Keratinocyte (primary cell): ENCODE data around the gene SMPD2. TPM values are rescaled to one million over a fixed set of nuclear protein-coding genes. Genes with fewer than 3 reads are reported as not detected.

Experiments
- DNase-seq: peaks from one replicate; pipeline ENCODE4 v3.0.0-alpha.2; 2011; ENCODE audit warnings: low read depth, missing footprints, low spot score
- FAIRE-seq: peaks from 2 replicates; lab custom pipeline; 2011; peaks lifted over from hg19 to GRCh38; lab: Jason Lieb, UNC
- H2AFZ ChIP-seq: 2 replicates; pipeline ENCODE4 v1.6.0; 2012; ENCODE audit warnings: low read length, control low read depth, inconsistent platforms; ENCODE audit not compliant: control insufficient read depth
- H3K27ac ChIP-seq: 2 replicates; pipeline ENCODE4 v1.5.1; 2011; ENCODE audit warnings: low read length; ENCODE audit not compliant: control insufficient read depth, insufficient read depth
- H3K27me3 ChIP-seq: 3 replicates; pipeline ENCODE4 v1.6.0; 2011; ENCODE audit warnings: low read length; ENCODE audit not compliant: control insufficient read depth, insufficient read depth; ENCODE audit errors: extremely low read depth
- H3K36me3 ChIP-seq, 2 experiments: 2 replicates in 1 of 2; 3 replicates in 1 of 2; pipeline ENCODE4 v1.5.1; 2011; ENCODE audit warnings: low read length in 2 of 2, mild to moderate bottlenecking in 1 of 2; ENCODE audit not compliant: control insufficient read depth in 2 of 2, insufficient read depth in 2 of 2; ENCODE audit errors: extremely low read depth in 1 of 2
- H3K4me1 ChIP-seq: 3 replicates; pipeline ENCODE4 v1.5.1; 2011; ENCODE audit warnings: low read length; ENCODE audit not compliant: control insufficient read depth, insufficient read depth; ENCODE audit errors: extremely low read depth
- H3K4me2 ChIP-seq: 3 replicates; pipeline ENCODE4 v1.6.0; 2011; ENCODE audit warnings: low read depth, low read length; ENCODE audit not compliant: control insufficient read depth, insufficient read depth; ENCODE audit errors: extremely low read depth
- H3K4me3 ChIP-seq, 3 experiments: fragments of 200-600 bp in 1 of 3; sonication (generic) in 1 of 3; 2 replicates in 2 of 3; 3 replicates in 1 of 3; pipeline ENCODE4 v1.5.1; 2011 to 2016; ENCODE audit warnings: low read length in 3 of 3, mild to moderate bottlenecking in 3 of 3, control low read depth in 2 of 3, inconsistent platforms in 1 of 3, low read depth in 1 of 3, mixed read lengths in 1 of 3, mixed run types in 1 of 3, moderate library complexity in 1 of 3; ENCODE audit not compliant: control insufficient read depth in 2 of 3, insufficient read depth in 2 of 3; ENCODE audit errors: extremely low read depth in 1 of 3
- H3K79me2 ChIP-seq: 2 replicates; pipeline ENCODE4 v1.6.0; 2012; ENCODE audit warnings: low read length; ENCODE audit not compliant: control insufficient read depth, insufficient read depth
- H3K9ac ChIP-seq: 3 replicates; pipeline ENCODE4 v1.6.0; 2011; ENCODE audit warnings: low read length; ENCODE audit not compliant: control insufficient read depth, insufficient read depth; ENCODE audit errors: extremely low read depth
- H3K9me1 ChIP-seq: 3 replicates; pipeline ENCODE4 v1.6.0; 2011; ENCODE audit warnings: low read length; ENCODE audit not compliant: control insufficient read depth, insufficient read depth; ENCODE audit errors: extremely low read depth
- H3K9me3 ChIP-seq: 2 replicates; pipeline ENCODE4 v1.5.1; 2012; ENCODE audit warnings: low read depth, low read length; ENCODE audit not compliant: control insufficient read depth
- H4K20me1 ChIP-seq: 3 replicates; pipeline ENCODE4 v1.6.0; 2011; ENCODE audit warnings: low read length; ENCODE audit not compliant: control insufficient read depth, insufficient read depth; ENCODE audit errors: extremely low read depth
- CTCF ChIP-seq, 3 experiments: IDR thresholded peaks in 1 of 3; conservative IDR thresholded peaks in 1 of 3; optimal IDR thresholded peaks in 1 of 3; 2 replicates in 2 of 3; 3 replicates in 1 of 3; pipeline versions ENCODE3 to v1.5.1; 2011; ENCODE audit warnings: low read length in 3 of 3, mild to moderate bottlenecking in 3 of 3, moderate library complexity in 2 of 3, control low read depth in 1 of 3, inconsistent platforms in 1 of 3; ENCODE audit not compliant: insufficient read depth in 2 of 3; ENCODE audit errors: extremely low read depth in 1 of 3
- EZH2 ChIP-seq: IDR thresholded peaks from one replicate; pipeline ENCODE4 v1.6.1; 2012; ENCODE audit warnings: inconsistent platforms, mild to moderate bottlenecking, low read length, moderate library complexity
- dilution Hi-C: fragments of 300-500 bp; cut with MboI; formaldehyde crosslinking; loops from one replicate; pipeline ENCODE4 v1.7.0; 2020; ENCODE audit warnings: low sequenced_read_pairs; ENCODE audit not compliant: extremely low pct_ligation_motif_present
- polyA plus RNA-seq, 5 experiments: library from polyadenylated mRNA; depleted of rRNA in 3 of 5; stranded (reverse) in 3 of 5; stranded (forward) in 1 of 5; unstranded in 1 of 5; fragments of >200 nt; gene quantifications; 1 replicate in 1 of 5; 2 replicates in 3 of 5; 3 replicates in 1 of 5; pipeline versions ENCODE4 v1.2.1 to v1.2.3, GENCODE V29; 2011 to 2012; ENCODE audit warnings: missing spikeins in 2 of 5, low read depth in 1 of 5, low replicate concordance in 1 of 5

Gene SMPD2
- polyA plus RNA-seq, 1 donor (not counting 4 experiments of a cell fraction or from before 2014, with no cell fraction given), result 11.7 TPM

- Histone ChIP-seq H3K9me3 (no peaks in the 10 kb centered on the region), H3K9ac (no peak overlapping the region), H3K27me3 (no peaks in the 10 kb centered on the region), H4K20me1 (no peaks in the 10 kb centered on the region), H3K9me1 (no peaks in the 10 kb centered on the region), H3K4me1 (no peaks in the 10 kb centered on the region), H3K4me3 (no peak overlapping the region), H3K36me3 (no peaks in the 10 kb centered on the region), H2AFZ (no peak overlapping the region), H3K79me2 (no peaks in the 10 kb centered on the region), H3K4me2 (no peak overlapping the region), H3K27ac (no peak overlapping the region)
- TF ChIP-seq EZH2 (no peak), CTCF (optimal IDR thresholded peaks at IDR 0.05 in 1 of 3, IDR thresholded peaks at IDR 0.05 in 1 of 3, conservative IDR thresholded peaks at IDR 0.05 in 1 of 3; ENCODE audit: extremely low read depth in 1 of 3, insufficient read depth in 2 of 3, low read length in 3 of 3) (no peak)
- FAIRE-seq, result no peak
- DNase-seq, result no peak
- dilution Hi-C loops, result no loop called here
Measured at GRCh38 chr6:109488001-109488400, 47.5 kb downstream of the SMPD2 start.

- H3K36me3 ChIP-seq, result no peaks in the 10 kb centered on the region
- H3K9me1 ChIP-seq, result no peaks in the 10 kb centered on the region
- TF ChIP-seq CTCF (optimal IDR thresholded peaks at IDR 0.05 in 1 of 3, IDR thresholded peaks at IDR 0.05 in 1 of 3, conservative IDR thresholded peaks at IDR 0.05 in 1 of 3; ENCODE audit: extremely low read depth in 1 of 3, insufficient read depth in 2 of 3, low read length in 3 of 3) (no peak), EZH2 (no peak)
- H3K79me2 ChIP-seq, result no peaks in the 10 kb centered on the region
- no peak overlapping the region for H2AFZ ChIP-seq
- FAIRE-seq (no peak), DNase-seq (no peak)
- H3K9me3 ChIP-seq, result no peaks in the 10 kb centered on the region
- no peak overlapping the region for H3K27ac ChIP-seq
- no peaks in the 10 kb centered on the region for H3K27me3 ChIP-seq
- H4K20me1 ChIP-seq, result no peaks in the 10 kb centered on the region
- H3K4me3 ChIP-seq, result no peak overlapping the region
- H3K4me2 ChIP-seq, result no peak overlapping the region
- H3K4me1 ChIP-seq, result no peaks in the 10 kb centered on the region
- dilution Hi-C loops, result no loop called here
- H3K9ac ChIP-seq, result no peak overlapping the region
Measured at GRCh38 chr6:109490713-109491112, 50.2 kb downstream of the SMPD2 start.
